Measurements from ENCODE around the gene MAGED4. TPM values are rescaled to one million over a fixed set of nuclear protein-coding genes. Genes with fewer than 3 reads are reported as not detected.

Gene MAGED4
- total RNA-seq, 1 donor from 2014 or later, result 96.3 TPM

GRCh38 chrX:52217494-52218160, 32.9 kb downstream of the MAGED4 start:
- Histone ChIP-seq H3K4me2 (ENCODE audit: low read length) (no peak overlapping the region), H3K27ac (ENCODE audit: low read depth, low read length) (no peak overlapping the region), H3K79me2 (ENCODE audit: insufficient read depth, low read length) (no peaks in the 10 kb centered on the region), H3K36me3 (ENCODE audit: insufficient read depth, low read length) (no peaks in the 10 kb centered on the region), H3K4me3 (ENCODE audit: insufficient read depth, low read depth, low read length) (no peak overlapping the region), H4K20me1 (ENCODE audit: insufficient read depth, low read length) (no peaks in the 10 kb centered on the region), H3K27me3 (ENCODE audit: insufficient read depth, low read length) (no peaks in the 10 kb centered on the region), H3K9me3 (ENCODE audit: insufficient read depth, low read depth, low read length) (no peaks in the 10 kb centered on the region), H3K4me1 (ENCODE audit: insufficient read depth, low read length) (no peaks in the 10 kb centered on the region), H3K9ac (ENCODE audit: low read length) (no peak overlapping the region), H2AFZ (ENCODE audit: low read depth, low read length) (no peak overlapping the region)
- H3K27me3 Mint-ChIP-seq (ENCODE audit: low read depth, unreplicated experiment), result no peaks in the 10 kb centered on the region
- H3K4me3 Mint-ChIP-seq (ENCODE audit: unreplicated experiment), result no peak overlapping the region
- no peaks in the 10 kb centered on the region for H3K9me3 Mint-ChIP-seq (ENCODE audit: unreplicated experiment)
- H3K4me1 Mint-ChIP-seq (ENCODE audit: low read depth, unreplicated experiment), result no peaks in the 10 kb centered on the region
- TF ChIP-seq, protein P1, sequence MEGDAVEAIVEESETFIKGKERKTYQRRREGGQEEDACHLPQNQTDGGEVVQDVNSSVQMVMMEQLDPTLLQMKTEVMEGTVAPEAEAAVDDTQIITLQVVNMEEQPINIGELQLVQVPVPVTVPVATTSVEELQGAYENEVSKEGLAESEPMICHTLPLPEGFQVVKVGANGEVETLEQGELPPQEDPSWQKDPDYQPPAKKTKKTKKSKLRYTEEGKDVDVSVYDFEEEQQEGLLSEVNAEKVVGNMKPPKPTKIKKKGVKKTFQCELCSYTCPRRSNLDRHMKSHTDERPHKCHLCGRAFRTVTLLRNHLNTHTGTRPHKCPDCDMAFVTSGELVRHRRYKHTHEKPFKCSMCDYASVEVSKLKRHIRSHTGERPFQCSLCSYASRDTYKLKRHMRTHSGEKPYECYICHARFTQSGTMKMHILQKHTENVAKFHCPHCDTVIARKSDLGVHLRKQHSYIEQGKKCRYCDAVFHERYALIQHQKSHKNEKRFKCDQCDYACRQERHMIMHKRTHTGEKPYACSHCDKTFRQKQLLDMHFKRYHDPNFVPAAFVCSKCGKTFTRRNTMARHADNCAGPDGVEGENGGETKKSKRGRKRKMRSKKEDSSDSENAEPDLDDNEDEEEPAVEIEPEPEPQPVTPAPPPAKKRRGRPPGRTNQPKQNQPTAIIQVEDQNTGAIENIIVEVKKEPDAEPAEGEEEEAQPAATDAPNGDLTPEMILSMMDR (IDR thresholded peaks at IDR 0.05; ENCODE audit: insufficient read depth, low read depth, low read length), result no peak
- TF ChIP-seq EZH2 (IDR thresholded peaks at IDR 0.05; ENCODE audit: insufficient read depth, low read length), result no peak
- H3K27ac Mint-ChIP-seq (ENCODE audit: unreplicated experiment), result no peak overlapping the region
- DNase-seq (ENCODE audit: low read depth) (no peak), FAIRE-seq (no peak)
- H3K36me3 Mint-ChIP-seq (ENCODE audit: low read depth, unreplicated experiment), result no peaks in the 10 kb centered on the region

DNA sequence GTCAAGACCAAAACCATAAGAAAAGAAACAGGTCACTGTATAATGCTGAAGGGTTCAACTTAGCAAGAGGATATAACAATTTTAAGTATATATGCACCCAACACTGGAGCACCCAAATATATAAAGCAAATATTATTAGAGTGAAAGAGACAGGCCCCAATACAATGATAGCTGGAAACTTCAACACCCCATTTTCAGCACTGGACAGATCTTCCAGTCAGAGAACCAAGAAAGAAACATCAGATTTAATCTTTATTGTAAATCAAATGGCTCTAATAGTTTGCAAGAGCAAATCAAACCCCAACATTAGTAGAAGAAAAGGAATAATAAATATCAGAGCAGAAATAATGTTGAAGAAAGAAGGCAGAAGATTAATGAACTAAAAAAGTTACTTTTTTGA, 36.2 kb downstream of the MAGED4 start:
- no peak overlapping the region for H3K27ac Mint-ChIP-seq (ENCODE audit: unreplicated experiment)
- no peak overlapping the region for H3K4me3 ChIP-seq (ENCODE audit: insufficient read depth, low read depth, low read length)

More for the DNA sequence above, 36.2 kb downstream of the MAGED4 start:
- no peak overlapping the region for H3K27ac ChIP-seq (ENCODE audit: low read depth, low read length)
- no peaks in the 10 kb centered on the region for H3K27me3 ChIP-seq (ENCODE audit: insufficient read depth, low read length)
- H3K4me1 ChIP-seq (ENCODE audit: insufficient read depth, low read length), result no peaks in the 10 kb centered on the region
- FAIRE-seq (peak; percentile 80), DNase-seq (ENCODE audit: low read depth) (no peak)
- H2AFZ ChIP-seq (ENCODE audit: low read depth, low read length), result no peak overlapping the region
- TF ChIP-seq, protein P1 (IDR thresholded peaks at IDR 0.05; ENCODE audit: insufficient read depth, low read depth, low read length), result no peak
- TF ChIP-seq EZH2 (IDR thresholded peaks at IDR 0.05; ENCODE audit: insufficient read depth, low read length), result no peak
- no peaks in the 10 kb centered on the region for H3K79me2 ChIP-seq (ENCODE audit: insufficient read depth, low read length)
- H3K4me1 Mint-ChIP-seq (ENCODE audit: low read depth, unreplicated experiment), result no peaks in the 10 kb centered on the region
- no peak overlapping the region for H3K4me3 Mint-ChIP-seq (ENCODE audit: unreplicated experiment)
- H3K9me3 Mint-ChIP-seq (ENCODE audit: unreplicated experiment), result no peaks in the 10 kb centered on the region
- H4K20me1 ChIP-seq (ENCODE audit: insufficient read depth, low read length), result no peaks in the 10 kb centered on the region
- H3K36me3 ChIP-seq (ENCODE audit: insufficient read depth, low read length), result no peaks in the 10 kb centered on the region
- no peak overlapping the region for H3K9ac ChIP-seq (ENCODE audit: low read length)
- no peaks in the 10 kb centered on the region for H3K27me3 Mint-ChIP-seq (ENCODE audit: low read depth, unreplicated experiment)
- no peak overlapping the region for H3K4me2 ChIP-seq (ENCODE audit: low read length)
- H3K36me3 Mint-ChIP-seq (ENCODE audit: low read depth, unreplicated experiment), result no peaks in the 10 kb centered on the region
- no peaks in the 10 kb centered on the region for H3K9me3 ChIP-seq (ENCODE audit: insufficient read depth, low read depth, low read length)

Other genes starting within 250 kb of the MAGED4 start
- gene MAGED4B, start 115.7 kb upstream of the MAGED4 start, total RNA-seq, result 144 and 150 TPM in 2 replicates
- gene XAGE2, start 184.1 kb downstream of the MAGED4 start, total RNA-seq, result not detected in 2 replicates

Measured in astrocyte (in vitro differentiated cells and primary cell).